ENCODE data around the gene OCA2. TPM values are rescaled to one million over a fixed set of nuclear protein-coding genes. Genes with fewer than 3 reads are reported as not detected.

OCA2 gene
- polyA plus RNA-seq, 1 donor from 2014 or later: 0.97 TPM

DNA sequence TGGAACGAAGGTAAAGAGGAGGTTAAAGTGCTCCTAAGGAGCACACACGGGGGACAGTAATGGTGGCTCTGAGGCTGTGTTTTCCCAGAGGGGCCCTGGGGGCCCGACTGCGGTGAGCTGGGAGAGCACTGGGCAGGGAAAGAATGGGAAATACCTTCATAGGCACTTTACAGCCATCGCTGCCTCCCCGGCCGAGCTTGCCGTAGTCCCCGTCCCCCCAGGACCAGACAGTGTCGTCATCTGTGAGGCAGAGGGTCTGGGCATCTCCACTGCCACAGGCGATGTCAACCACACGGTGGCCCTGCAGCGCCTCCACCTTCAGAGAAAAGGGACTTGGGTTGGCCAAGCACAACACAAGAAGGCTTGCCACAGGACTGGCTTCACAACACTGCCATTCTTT, 32.8 kb upstream of the OCA2 start:
- H3K9me3 ChIP-seq (ENCODE audit: low read length): no peaks in the 10 kb centered on the region
- no peaks in the 10 kb centered on the region for H4K20me1 ChIP-seq (ENCODE audit: insufficient read depth)
- TF ChIP-seq MXI1 (conservative IDR thresholded peaks at IDR 0.05; ENCODE audit: poor library complexity, severe bottlenecking): no peak
- no peak for TF ChIP-seq TAF1 (IDR thresholded peaks at IDR 0.05; ENCODE audit: low read depth)
- TF ChIP-seq RAD21 (conservative IDR thresholded peaks at IDR 0.05): no peak
- TF ChIP-seq, protein P1, sequence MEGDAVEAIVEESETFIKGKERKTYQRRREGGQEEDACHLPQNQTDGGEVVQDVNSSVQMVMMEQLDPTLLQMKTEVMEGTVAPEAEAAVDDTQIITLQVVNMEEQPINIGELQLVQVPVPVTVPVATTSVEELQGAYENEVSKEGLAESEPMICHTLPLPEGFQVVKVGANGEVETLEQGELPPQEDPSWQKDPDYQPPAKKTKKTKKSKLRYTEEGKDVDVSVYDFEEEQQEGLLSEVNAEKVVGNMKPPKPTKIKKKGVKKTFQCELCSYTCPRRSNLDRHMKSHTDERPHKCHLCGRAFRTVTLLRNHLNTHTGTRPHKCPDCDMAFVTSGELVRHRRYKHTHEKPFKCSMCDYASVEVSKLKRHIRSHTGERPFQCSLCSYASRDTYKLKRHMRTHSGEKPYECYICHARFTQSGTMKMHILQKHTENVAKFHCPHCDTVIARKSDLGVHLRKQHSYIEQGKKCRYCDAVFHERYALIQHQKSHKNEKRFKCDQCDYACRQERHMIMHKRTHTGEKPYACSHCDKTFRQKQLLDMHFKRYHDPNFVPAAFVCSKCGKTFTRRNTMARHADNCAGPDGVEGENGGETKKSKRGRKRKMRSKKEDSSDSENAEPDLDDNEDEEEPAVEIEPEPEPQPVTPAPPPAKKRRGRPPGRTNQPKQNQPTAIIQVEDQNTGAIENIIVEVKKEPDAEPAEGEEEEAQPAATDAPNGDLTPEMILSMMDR (IDR thresholded peaks at IDR 0.05; ENCODE audit: poor library complexity, severe bottlenecking): no peak
- no peak for TF ChIP-seq EP300 (conservative IDR thresholded peaks at IDR 0.05; ENCODE audit: poor library complexity, severe bottlenecking)
- no peak for TF ChIP-seq SMC3 (conservative IDR thresholded peaks at IDR 0.05; ENCODE audit: poor library complexity)
- TF ChIP-seq EZH2 (IDR thresholded peaks at IDR 0.05; ENCODE audit: borderline replicate concordance, insufficient read depth, low read length, poor library complexity, severe bottlenecking): no peak
- no peak for TF ChIP-seq POLR2AphosphoS5 (IDR thresholded peaks at IDR 0.05)
- TF ChIP-seq, protein P2, sequence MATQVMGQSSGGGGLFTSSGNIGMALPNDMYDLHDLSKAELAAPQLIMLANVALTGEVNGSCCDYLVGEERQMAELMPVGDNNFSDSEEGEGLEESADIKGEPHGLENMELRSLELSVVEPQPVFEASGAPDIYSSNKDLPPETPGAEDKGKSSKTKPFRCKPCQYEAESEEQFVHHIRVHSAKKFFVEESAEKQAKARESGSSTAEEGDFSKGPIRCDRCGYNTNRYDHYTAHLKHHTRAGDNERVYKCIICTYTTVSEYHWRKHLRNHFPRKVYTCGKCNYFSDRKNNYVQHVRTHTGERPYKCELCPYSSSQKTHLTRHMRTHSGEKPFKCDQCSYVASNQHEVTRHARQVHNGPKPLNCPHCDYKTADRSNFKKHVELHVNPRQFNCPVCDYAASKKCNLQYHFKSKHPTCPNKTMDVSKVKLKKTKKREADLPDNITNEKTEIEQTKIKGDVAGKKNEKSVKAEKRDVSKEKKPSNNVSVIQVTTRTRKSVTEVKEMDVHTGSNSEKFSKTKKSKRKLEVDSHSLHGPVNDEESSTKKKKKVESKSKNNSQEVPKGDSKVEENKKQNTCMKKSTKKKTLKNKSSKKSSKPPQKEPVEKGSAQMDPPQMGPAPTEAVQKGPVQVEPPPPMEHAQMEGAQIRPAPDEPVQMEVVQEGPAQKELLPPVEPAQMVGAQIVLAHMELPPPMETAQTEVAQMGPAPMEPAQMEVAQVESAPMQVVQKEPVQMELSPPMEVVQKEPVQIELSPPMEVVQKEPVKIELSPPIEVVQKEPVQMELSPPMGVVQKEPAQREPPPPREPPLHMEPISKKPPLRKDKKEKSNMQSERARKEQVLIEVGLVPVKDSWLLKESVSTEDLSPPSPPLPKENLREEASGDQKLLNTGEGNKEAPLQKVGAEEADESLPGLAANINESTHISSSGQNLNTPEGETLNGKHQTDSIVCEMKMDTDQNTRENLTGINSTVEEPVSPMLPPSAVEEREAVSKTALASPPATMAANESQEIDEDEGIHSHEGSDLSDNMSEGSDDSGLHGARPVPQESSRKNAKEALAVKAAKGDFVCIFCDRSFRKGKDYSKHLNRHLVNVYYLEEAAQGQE (IDR thresholded peaks at IDR 0.05; ENCODE audit: borderline replicate concordance): no peak
- no peaks in the 10 kb centered on the region for H3K36me3 ChIP-seq (ENCODE audit: insufficient read depth, low read length)
- no peaks in the 10 kb centered on the region for H3K79me2 ChIP-seq (replicated peaks; ENCODE audit: insufficient read depth, low read length)
- H3K9me2 ChIP-seq (ENCODE audit: insufficient read depth, low read length): no peaks in the 10 kb centered on the region
- no peak overlapping the region for H3K27ac ChIP-seq (ENCODE audit: low read length)
- no peak overlapping the region for H3K4me3 ChIP-seq (ENCODE audit: low read length)
- no peak overlapping the region for H2AFZ ChIP-seq (ENCODE audit: low read depth, low read length)
- no peak overlapping the region for H3K9ac ChIP-seq (ENCODE audit: low read length)
- H3F3A ChIP-seq (ENCODE audit: insufficient read depth, low read length, poor library complexity, severe bottlenecking): no peaks in the 10 kb centered on the region
- H3K4me2 ChIP-seq (ENCODE audit: low read length): no peak overlapping the region
- H3K27me3 ChIP-seq (ENCODE audit: insufficient read depth, low read depth, low read length): no peaks in the 10 kb centered on the region

DNA sequence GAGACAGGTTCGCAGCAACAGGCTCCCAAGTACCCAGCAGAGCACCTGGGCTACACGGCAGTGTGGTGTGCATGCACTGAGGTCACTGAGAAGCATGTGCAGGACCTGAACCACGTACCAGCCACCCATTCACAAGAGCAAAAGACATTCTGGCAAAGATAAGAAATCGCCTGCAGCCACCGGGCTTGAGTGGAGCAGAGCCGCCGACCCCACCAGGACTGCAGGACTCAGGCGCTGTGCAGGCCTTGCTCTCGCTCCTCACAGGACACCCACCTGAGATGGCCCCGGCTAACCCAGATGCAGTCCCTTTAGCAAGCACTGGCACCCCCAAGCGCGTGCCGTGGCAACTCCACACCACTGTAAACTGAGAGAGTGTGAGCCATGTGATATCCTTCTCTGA, 32.3 kb upstream of the OCA2 start:
- H3K27ac ChIP-seq (ENCODE audit: low read length): no peak overlapping the region
- H3F3A ChIP-seq (ENCODE audit: insufficient read depth, low read length, poor library complexity, severe bottlenecking): no peaks in the 10 kb centered on the region
- no peak overlapping the region for H2AFZ ChIP-seq (ENCODE audit: low read depth, low read length)
- no peaks in the 10 kb centered on the region for H3K79me2 ChIP-seq (replicated peaks; ENCODE audit: insufficient read depth, low read length)
- no peak overlapping the region for H3K4me2 ChIP-seq (ENCODE audit: low read length)
- no peaks in the 10 kb centered on the region for H3K9me3 ChIP-seq (ENCODE audit: low read length)
- no peaks in the 10 kb centered on the region for H4K20me1 ChIP-seq (ENCODE audit: insufficient read depth)
- H3K4me3 ChIP-seq (ENCODE audit: low read length): no peak overlapping the region
- TF ChIP-seq, protein P2 (IDR thresholded peaks at IDR 0.05; ENCODE audit: borderline replicate concordance): no peak
- TF ChIP-seq RAD21 (conservative IDR thresholded peaks at IDR 0.05): no peak
- TF ChIP-seq EP300 (conservative IDR thresholded peaks at IDR 0.05; ENCODE audit: poor library complexity, severe bottlenecking): no peak
- TF ChIP-seq MXI1 (conservative IDR thresholded peaks at IDR 0.05; ENCODE audit: poor library complexity, severe bottlenecking): no peak
- no peak for TF ChIP-seq SMC3 (conservative IDR thresholded peaks at IDR 0.05; ENCODE audit: poor library complexity)
- no peak for TF ChIP-seq TAF1 (IDR thresholded peaks at IDR 0.05; ENCODE audit: low read depth)
- TF ChIP-seq EZH2 (IDR thresholded peaks at IDR 0.05; ENCODE audit: borderline replicate concordance, insufficient read depth, low read length, poor library complexity, severe bottlenecking): no peak
- TF ChIP-seq POLR2AphosphoS5 (IDR thresholded peaks at IDR 0.05): no peak
- TF ChIP-seq, protein P1 (IDR thresholded peaks at IDR 0.05; ENCODE audit: poor library complexity, severe bottlenecking): no peak
- no peaks in the 10 kb centered on the region for H3K36me3 ChIP-seq (ENCODE audit: insufficient read depth, low read length)
- no peaks in the 10 kb centered on the region for H3K9me2 ChIP-seq (ENCODE audit: insufficient read depth, low read length)
- H3K27me3 ChIP-seq (ENCODE audit: insufficient read depth, low read depth, low read length): no peaks in the 10 kb centered on the region
- no peak overlapping the region for H3K9ac ChIP-seq (ENCODE audit: low read length)

Data from neural cell (in vitro differentiated cells).